Measurements from ENCODE around the gene SLC4A9. TPM values are rescaled to one million over a fixed set of nuclear protein-coding genes. Genes with fewer than 3 reads are reported as not detected.

SLC4A9 gene
- total and polyA plus RNA-seq, 2 donors (not counting 3 experiments of a cell fraction or from before 2014, with no cell fraction given), result not detected

- ChIA-PET CTCF (interaction anchor here (0.6 to 2.3 kb wide), 6 partner anchors 21 to 213 kb away, joined by 3 to 14 read pairs (median 3); no protein-coding TSS in a partner anchor), POLR2A (no interaction called here)
- dilution Hi-C loops (cut with MboI; ENCODE audit: extremely low pct_ligation_motif_present, low sequenced_read_pairs), result no loop called here
- Histone ChIP-seq H3K9me3 (replicated peaks; ENCODE audit: control insufficient read depth, insufficient read depth, low read length) (no peaks in the 10 kb centered on the region), H2AFZ (ENCODE audit: low read depth, low read length) (no peak overlapping the region), H4K20me1 (replicated peaks; ENCODE audit: control insufficient read depth, extremely low read depth, insufficient read depth, low read length) (no peaks in the 10 kb centered on the region), H3K4me3 (replicated peaks in 1 of 3; ENCODE audit: insufficient read depth in 1 of 3, low read depth in 1 of 3, low read length in 3 of 3) (no peak overlapping the region), H3K27ac (ENCODE audit: insufficient read depth, low read depth, low read length) (no peak overlapping the region), H3K9me1 (replicated peaks; ENCODE audit: control insufficient read depth, extremely low read depth, insufficient read depth, low read length) (no peaks in the 10 kb centered on the region), H3K4me1 (ENCODE audit: control insufficient read depth, extremely low read depth, insufficient read depth, low read length) (no peaks in the 10 kb centered on the region), H3K27me3 (ENCODE audit: control insufficient read depth in 2 of 2, insufficient read depth in 2 of 2, low read length in 2 of 2) (no peaks in the 10 kb centered on the region), H3K4me2 (ENCODE audit: insufficient read depth, low read length) (no peak overlapping the region), H3K79me2 (ENCODE audit: control insufficient read depth, insufficient read depth, low read length) (no peaks in the 10 kb centered on the region), H3K9ac (replicated peaks; ENCODE audit: extremely low read depth, insufficient read depth, low read length) (no peak overlapping the region), H3K36me3 (ENCODE audit: control insufficient read depth in 2 of 2, extremely low read depth in 1 of 2, insufficient read depth in 2 of 2, low read length in 2 of 2) (no peaks in the 10 kb centered on the region)
- BruUV-seq (replicated peaks), result no TSS peak
- intact Hi-C loops (cut with micrococcal nuclease), result no loop called here
- TF ChIP-seq MAX (IDR thresholded peaks at IDR 0.05; ENCODE audit: insufficient read depth, insufficient read length) (no peak), POLR2A (IDR thresholded peaks at IDR 0.05; ENCODE audit: low read depth, low read length) (no peak), GATA2 (IDR thresholded peaks at IDR 0.05; ENCODE audit: insufficient read depth, insufficient read length, low read depth, low read length) (no peak), POLR2AphosphoS5 (IDR thresholded peaks at IDR 0.05; ENCODE audit: insufficient read depth, low read depth, low read length) (no peak), EZH2 (IDR thresholded peaks at IDR 0.05; ENCODE audit: borderline replicate concordance, low read depth, low read length, severe bottlenecking) (no peak)
- DNase-seq (ENCODE audit: low read depth, low spot score), result no peak
- FAIRE-seq, result no peak
These were observed 33.7 kb downstream of the SLC4A9 start for GRCh38 chr5:140393738-140394137.

DNA sequence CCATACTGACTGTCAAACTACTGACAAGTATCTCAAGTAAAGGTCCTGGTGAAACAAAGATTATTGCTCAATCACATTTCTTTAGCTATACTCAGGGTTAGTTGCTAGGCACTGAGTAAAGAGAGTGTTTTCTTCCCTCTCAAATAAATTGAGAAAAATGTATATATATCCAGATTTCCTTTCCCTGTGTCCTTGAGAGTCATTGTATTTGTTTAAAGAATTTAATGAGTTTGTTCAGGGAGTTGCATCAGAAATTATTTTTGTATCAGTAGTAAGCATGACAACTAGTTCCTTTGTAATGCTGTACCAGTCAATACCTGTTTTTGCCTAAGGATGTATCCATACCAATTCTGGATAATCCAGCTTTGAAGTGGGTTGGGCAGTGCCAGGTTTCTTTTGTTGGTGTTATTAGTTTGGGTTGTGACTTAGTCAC, 38.4 kb downstream of the SLC4A9 start:
- intact Hi-C loops (cut with micrococcal nuclease) (no loop called here), dilution Hi-C loops (cut with MboI; ENCODE audit: extremely low pct_ligation_motif_present, low sequenced_read_pairs) (no loop called here)
- Histone ChIP-seq H3K4me3 (replicated peaks in 1 of 3; ENCODE audit: insufficient read depth in 1 of 3, low read depth in 1 of 3, low read length in 3 of 3) (no peak overlapping the region), H4K20me1 (replicated peaks; ENCODE audit: control insufficient read depth, extremely low read depth, insufficient read depth, low read length) (peaks cover 2% of the 10 kb centered on the region), H3K4me1 (ENCODE audit: control insufficient read depth, extremely low read depth, insufficient read depth, low read length) (peaks cover 8% of the 10 kb centered on the region), H3K27me3 (ENCODE audit: control insufficient read depth in 2 of 2, insufficient read depth in 2 of 2, low read length in 2 of 2) (no peaks in the 10 kb centered on the region), H3K9me3 (replicated peaks; ENCODE audit: control insufficient read depth, insufficient read depth, low read length) (no peaks in the 10 kb centered on the region), H2AFZ (ENCODE audit: low read depth, low read length) (no peak overlapping the region), H3K4me2 (ENCODE audit: insufficient read depth, low read length) (no peak overlapping the region), H3K9ac (replicated peaks; ENCODE audit: extremely low read depth, insufficient read depth, low read length) (no peak overlapping the region), H3K9me1 (replicated peaks; ENCODE audit: control insufficient read depth, extremely low read depth, insufficient read depth, low read length) (no peaks in the 10 kb centered on the region), H3K79me2 (ENCODE audit: control insufficient read depth, insufficient read depth, low read length) (peaks cover 16% of the 10 kb centered on the region), H3K36me3 (ENCODE audit: control insufficient read depth in 2 of 2, extremely low read depth in 1 of 2, insufficient read depth in 2 of 2, low read length in 2 of 2) (no peaks in the 10 kb centered on the region), H3K27ac (ENCODE audit: insufficient read depth, low read depth, low read length) (no peak overlapping the region)
- no peak for TF ChIP-seq MYC (IDR thresholded peaks at IDR 0.05; ENCODE audit: low read depth, low read length)
- TF ChIP-seq, protein P1, sequence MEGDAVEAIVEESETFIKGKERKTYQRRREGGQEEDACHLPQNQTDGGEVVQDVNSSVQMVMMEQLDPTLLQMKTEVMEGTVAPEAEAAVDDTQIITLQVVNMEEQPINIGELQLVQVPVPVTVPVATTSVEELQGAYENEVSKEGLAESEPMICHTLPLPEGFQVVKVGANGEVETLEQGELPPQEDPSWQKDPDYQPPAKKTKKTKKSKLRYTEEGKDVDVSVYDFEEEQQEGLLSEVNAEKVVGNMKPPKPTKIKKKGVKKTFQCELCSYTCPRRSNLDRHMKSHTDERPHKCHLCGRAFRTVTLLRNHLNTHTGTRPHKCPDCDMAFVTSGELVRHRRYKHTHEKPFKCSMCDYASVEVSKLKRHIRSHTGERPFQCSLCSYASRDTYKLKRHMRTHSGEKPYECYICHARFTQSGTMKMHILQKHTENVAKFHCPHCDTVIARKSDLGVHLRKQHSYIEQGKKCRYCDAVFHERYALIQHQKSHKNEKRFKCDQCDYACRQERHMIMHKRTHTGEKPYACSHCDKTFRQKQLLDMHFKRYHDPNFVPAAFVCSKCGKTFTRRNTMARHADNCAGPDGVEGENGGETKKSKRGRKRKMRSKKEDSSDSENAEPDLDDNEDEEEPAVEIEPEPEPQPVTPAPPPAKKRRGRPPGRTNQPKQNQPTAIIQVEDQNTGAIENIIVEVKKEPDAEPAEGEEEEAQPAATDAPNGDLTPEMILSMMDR (IDR thresholded peaks at IDR 0.05; ENCODE audit: extremely low read depth in 1 of 2, insufficient read depth in 1 of 2, low read depth in 1 of 2, low read length in 2 of 2), result no peak
- no peak for TF ChIP-seq JUN (IDR thresholded peaks at IDR 0.05; ENCODE audit: borderline replicate concordance, insufficient read depth, insufficient read length, low read depth)
- no peak for TF ChIP-seq FOS (IDR thresholded peaks at IDR 0.05; ENCODE audit: borderline replicate concordance, insufficient read depth, low read length)
- no peak for TF ChIP-seq POLR2AphosphoS5 (IDR thresholded peaks at IDR 0.05; ENCODE audit: insufficient read depth, low read depth, low read length)
- TF ChIP-seq POLR2A (IDR thresholded peaks at IDR 0.05; ENCODE audit: low read depth, low read length), result no peak
- no peak for TF ChIP-seq GATA2 (IDR thresholded peaks at IDR 0.05; ENCODE audit: insufficient read depth, insufficient read length, low read depth, low read length)
- no peak for TF ChIP-seq EZH2 (IDR thresholded peaks at IDR 0.05; ENCODE audit: borderline replicate concordance, low read depth, low read length, severe bottlenecking)
- TF ChIP-seq MAX (IDR thresholded peaks at IDR 0.05; ENCODE audit: insufficient read depth, insufficient read length), result no peak
- no peak for DNase-seq (ENCODE audit: low read depth, low spot score)
- no peak for FAIRE-seq
- no TSS peak for BruUV-seq (replicated peaks)
- ChIA-PET POLR2A (no interaction called here), CTCF (no interaction called here)
